Stimulated activated effector memory CD8-positive, alpha-beta T cell treated with anti-CD3 and anti-CD28 coated beads, Interleukin-12 subunit alpha, Interleukin-12 subunit beta, amount 100 ng/mL, for 72 hours (primary cell): ENCODE results near the gene ARMH2.

Experiments used
- ATAC-seq: fragments of 150-1000 bp; cut with Tn5 transposase; 2 replicates; pipeline ENCODE4 v1.10.0; 2021
- DNase-seq, 2 donors: peaks; one replicate each; pipeline ENCODE4 v3.0.0; 2021 to 2022; ENCODE audit warnings: low spot score in 2 of 2
- H3K27ac Mint-ChIP-seq: one replicate; pipeline ENCODE4 v1.8.0; 2022; ENCODE audit warnings: mild to moderate bottlenecking, mixed read lengths
- H3K36me3 Mint-ChIP-seq: one replicate; pipeline ENCODE4 v1.8.0; 2022; ENCODE audit warnings: mild to moderate bottlenecking, mixed read lengths
- H3K4me1 Mint-ChIP-seq: one replicate; pipeline ENCODE4 v1.8.0; 2022; ENCODE audit warnings: mixed read lengths
- H3K4me3 Mint-ChIP-seq: one replicate; pipeline ENCODE4 v1.8.0; 2022; ENCODE audit warnings: mild to moderate bottlenecking, mixed read lengths
- H3K9me3 Mint-ChIP-seq: one replicate; pipeline ENCODE4 v1.8.0; 2022; ENCODE audit warnings: mixed read lengths

The ARMH2 gene

DNA sequence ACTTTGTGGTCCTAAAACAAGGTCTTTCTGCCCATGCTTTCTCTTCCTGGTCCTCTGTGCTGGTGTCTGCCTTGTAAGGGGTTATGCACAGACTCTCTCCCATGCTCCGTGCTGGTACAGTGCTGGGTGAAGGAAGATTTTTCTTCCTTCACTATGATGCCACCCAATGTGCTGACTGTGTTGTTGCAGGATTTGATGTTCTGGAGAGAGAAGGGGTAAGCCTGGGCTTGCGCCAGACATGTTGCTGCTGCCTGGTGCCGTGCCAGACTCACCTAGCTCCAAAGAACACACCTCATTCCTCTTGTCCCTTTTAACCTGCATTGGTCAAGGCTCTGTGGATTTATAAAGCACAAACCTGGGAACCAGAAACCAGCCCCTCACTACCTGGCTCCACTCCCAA is 28.4 kb upstream of the ARMH2 start:
- no peak for ATAC-seq

DNA sequence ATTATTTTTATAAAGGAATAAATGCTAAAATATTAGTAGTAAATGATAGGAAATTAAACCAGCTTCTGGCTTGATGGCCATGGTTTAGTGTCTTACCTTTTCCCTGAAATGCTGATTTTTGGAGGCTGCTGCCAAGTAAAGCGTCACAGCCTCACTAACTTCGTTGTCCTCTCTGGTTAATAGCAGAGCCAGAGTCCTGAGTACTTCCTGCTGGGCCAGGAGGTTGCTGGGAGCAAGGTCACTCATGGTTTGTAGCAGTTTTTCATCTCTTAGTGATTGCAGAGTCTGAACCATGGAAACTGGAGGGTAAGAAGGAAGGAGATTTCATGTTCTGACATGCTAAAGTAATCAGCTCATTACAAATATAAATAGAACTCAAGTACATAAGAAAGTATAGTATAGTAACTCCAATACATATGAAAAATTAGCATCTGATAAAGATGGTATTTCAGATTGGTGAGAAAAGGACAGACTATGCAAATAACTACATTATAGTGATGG is 26.5 kb upstream of the ARMH2 start:
- Mint-ChIP-seq H3K27ac (peak overlapping the region; percentile 87), H3K36me3 (peaks cover 100% of the 10 kb centered on the region), H3K4me3 (no peak overlapping the region), H3K9me3 (no peaks in the 10 kb centered on the region), H3K4me1 (no peaks in the 10 kb centered on the region)
- no peak for DNase-seq
- ATAC-seq: no peak

More for the DNA sequence above, 28.4 kb upstream of the ARMH2 start:
- no peaks in the 10 kb centered on the region for H3K4me1 Mint-ChIP-seq
- H3K36me3 Mint-ChIP-seq: peaks cover 100% of the 10 kb centered on the region
- DNase-seq: no peak
- H3K27ac Mint-ChIP-seq: peak overlapping the region; percentile 87
- no peaks in the 10 kb centered on the region for H3K9me3 Mint-ChIP-seq
- H3K4me3 Mint-ChIP-seq: no peak overlapping the region

DNA sequence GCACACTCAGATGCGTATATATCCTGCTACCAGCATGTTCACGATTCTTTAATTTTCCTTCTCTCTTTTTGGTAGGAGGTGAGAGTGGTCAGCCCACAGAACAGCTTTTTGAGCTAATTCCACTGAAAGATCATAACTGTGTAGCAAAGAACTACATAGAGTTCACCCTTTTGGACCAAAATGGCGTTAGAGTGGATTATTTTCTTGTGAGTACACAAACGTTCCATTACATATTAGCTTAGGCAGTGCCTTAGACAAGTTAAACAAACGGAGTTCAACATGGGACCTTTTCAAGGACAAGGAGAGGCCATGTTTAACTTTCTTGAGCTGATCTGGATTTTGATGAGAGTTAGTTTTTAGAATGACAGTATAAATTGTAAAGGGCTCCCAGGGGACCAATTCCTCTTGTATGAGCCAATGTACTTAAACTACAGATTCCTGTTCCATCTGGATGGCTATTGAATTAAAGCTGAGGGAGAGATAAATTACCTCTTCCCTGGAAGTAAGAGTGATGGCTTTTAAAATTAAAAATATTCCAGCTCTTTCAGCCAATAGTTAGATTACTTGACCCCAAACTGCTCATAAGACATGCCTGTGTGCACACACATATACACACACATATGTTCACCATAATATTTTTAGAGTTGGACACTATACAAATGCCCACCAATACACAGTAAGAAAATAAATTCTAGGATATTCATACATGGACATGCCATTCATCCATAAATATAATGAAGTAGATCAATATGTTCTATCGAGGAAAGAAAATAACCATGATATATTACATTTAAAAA is 25.6 kb upstream of the ARMH2 start:
- Mint-ChIP-seq H3K27ac (peak overlapping the region; percentile 87), H3K4me1 (no peaks in the 10 kb centered on the region), H3K4me3 (no peak overlapping the region), H3K36me3 (peaks cover 100% of the 10 kb centered on the region), H3K9me3 (no peaks in the 10 kb centered on the region)
- ATAC-seq: no peak
- no peak for DNase-seq

DNA sequence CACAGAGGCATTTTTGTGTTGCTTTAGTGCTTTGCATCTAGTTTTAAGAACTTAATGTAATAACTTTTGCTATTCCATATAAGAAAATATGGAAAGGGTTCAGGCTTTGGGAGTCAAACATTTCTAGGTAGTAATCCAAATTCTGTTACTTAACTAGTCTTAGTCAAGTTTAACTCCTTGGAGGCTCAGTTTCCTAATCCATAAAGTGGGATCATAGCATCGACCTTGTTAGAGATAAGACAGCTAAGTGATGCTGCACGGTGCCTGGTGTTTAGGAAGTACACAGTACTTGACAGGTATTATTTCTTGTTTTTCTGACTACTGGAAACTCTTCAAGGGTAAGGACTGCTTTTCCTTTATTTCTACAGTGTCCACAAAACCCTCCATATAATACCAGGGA is 24.5 kb upstream of the ARMH2 start:
- no peaks in the 10 kb centered on the region for H3K9me3 Mint-ChIP-seq
- peaks cover 4% of the 10 kb centered on the region for H3K4me1 Mint-ChIP-seq
- no peak overlapping the region for H3K4me3 Mint-ChIP-seq
- no peak for DNase-seq
- H3K36me3 Mint-ChIP-seq: peaks cover 100% of the 10 kb centered on the region
- peak overlapping the region; percentile 87 for H3K27ac Mint-ChIP-seq
- no peak for ATAC-seq

DNA sequence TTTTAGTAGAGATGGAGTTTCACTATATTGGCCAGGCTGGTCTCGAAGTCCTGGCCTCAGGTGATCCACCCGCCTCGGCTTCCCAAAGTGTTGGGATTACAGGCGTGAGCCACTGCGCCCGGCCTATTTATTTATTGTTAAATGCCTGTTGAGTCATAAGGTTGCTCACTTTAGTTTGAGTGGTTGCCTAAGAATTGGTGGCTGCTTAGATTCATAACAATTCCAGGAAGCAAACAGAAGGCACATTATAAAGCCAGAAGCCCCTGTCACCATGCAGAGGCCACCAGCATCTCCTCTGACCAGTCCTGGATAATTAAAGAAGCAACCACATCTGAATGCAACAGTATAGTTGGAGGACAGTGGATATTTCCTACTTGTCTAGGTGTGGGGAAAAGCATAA is 24.0 kb upstream of the ARMH2 start:
- Mint-ChIP-seq H3K27ac (peak overlapping the region; percentile 87), H3K36me3 (peaks cover 100% of the 10 kb centered on the region), H3K4me1 (peaks cover 4% of the 10 kb centered on the region), H3K4me3 (no peak overlapping the region), H3K9me3 (no peaks in the 10 kb centered on the region)
- ATAC-seq (no peak), DNase-seq (no peak)

DNA sequence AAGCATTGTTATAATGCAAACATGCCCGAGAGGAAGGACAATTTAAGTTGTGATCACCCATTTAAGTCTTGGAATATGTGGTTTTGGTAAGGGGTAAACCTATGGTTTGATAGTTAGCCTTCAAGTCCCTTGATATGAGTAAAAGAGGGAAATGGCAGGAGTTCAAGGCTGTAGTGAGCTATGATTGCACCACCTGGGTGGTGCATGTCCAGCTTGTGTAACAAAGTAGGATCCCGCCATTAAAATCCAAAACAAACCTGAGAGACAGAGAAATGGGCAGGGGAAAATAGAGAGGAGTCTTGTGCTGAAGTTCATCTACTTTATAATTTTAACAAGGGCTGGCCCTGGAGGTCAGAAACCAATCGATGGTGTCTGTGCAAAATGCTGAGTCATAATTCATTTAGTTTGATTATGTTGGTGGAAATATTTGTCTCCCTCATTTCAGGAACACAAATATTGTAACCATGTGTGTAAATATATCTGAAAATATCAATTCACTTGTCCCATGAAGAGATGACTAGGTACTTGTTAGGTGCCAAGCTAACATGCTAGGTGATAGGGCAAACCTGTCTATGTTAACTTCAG is 23.2 kb upstream of the ARMH2 start:
- Mint-ChIP-seq H3K9me3 (no peaks in the 10 kb centered on the region), H3K4me1 (peaks cover 4% of the 10 kb centered on the region), H3K27ac (peak overlapping the region; percentile 89), H3K36me3 (peaks cover 96% of the 10 kb centered on the region), H3K4me3 (no peak overlapping the region)
- DNase-seq (no peak), ATAC-seq (no peak)

DNA sequence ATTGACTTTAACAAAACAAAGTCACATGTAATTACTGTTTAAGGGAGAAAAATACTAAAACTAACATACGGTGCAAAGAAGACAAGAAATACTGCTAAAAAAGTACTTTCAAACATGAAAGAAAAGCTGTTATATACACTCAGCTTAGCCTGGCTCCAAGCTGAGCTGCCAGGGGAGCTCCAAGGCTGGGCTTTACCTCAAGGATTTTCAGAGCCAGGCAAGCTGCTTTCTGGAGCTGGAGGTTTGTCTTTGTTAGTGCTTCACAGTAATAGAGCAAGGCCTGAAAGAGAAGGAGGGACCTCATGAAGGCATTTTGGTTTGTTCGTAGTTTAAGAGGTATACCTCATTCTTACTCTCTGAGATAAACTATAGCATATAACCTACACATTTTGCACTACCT is 19.6 kb upstream of the ARMH2 start:
- H3K36me3 Mint-ChIP-seq: peaks cover 60% of the 10 kb centered on the region

DNA sequence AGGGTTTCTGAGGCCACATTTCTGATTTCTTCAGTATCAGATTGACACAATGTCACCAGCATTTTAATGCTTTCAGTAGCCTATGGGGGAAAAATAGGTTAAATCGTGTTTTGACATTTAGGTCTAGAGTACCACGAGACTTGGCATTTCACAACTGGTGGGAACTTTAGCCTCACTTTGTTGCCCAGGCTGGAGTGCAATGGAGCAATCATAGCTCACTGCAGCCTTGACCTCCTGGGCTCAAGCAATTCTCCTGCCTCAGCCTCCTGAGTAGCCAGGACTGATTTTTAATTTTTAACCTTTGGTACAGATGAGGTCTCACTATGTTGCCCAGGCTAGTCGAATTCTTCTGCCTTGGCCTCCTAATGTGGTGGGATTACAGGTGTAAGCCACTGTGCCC is 11.0 kb upstream of the ARMH2 start:
- peaks cover 69% of the 10 kb centered on the region for H3K36me3 Mint-ChIP-seq
- no peak for ATAC-seq
- no peak for DNase-seq
- peak overlapping the region; percentile 74 for H3K27ac Mint-ChIP-seq
- no peaks in the 10 kb centered on the region for H3K4me1 Mint-ChIP-seq
- no peaks in the 10 kb centered on the region for H3K9me3 Mint-ChIP-seq
- H3K4me3 Mint-ChIP-seq: no peak overlapping the region

More for the DNA sequence above, 19.6 kb upstream of the ARMH2 start:
- Mint-ChIP-seq H3K27ac (peak overlapping the region; percentile 2), H3K4me1 (peaks cover 4% of the 10 kb centered on the region), H3K4me3 (no peak overlapping the region), H3K9me3 (no peaks in the 10 kb centered on the region)
- ATAC-seq (no peak), DNase-seq (no peak)

DNA sequence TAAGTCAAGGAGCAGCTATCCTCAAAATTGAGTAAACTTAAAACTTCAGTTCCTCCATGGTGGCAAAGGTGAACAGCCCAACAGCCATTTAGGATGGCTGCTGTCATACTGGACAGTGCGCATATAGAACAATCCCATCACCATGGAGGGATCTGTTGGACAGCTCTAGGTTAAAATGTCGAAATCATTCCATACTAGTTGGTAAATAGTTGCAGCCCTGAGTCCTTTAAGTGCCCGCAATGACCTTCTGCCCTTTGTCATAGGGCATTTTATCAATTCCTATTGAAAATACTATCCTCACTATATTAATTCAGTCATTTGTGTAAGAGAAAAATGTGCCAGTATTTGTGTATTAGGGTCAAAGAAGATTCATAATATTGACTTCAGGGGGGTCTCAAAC is 8.9 kb upstream of the ARMH2 start:
- no peak overlapping the region for H3K4me3 Mint-ChIP-seq
- DNase-seq: no peak
- no peaks in the 10 kb centered on the region for H3K4me1 Mint-ChIP-seq
- H3K36me3 Mint-ChIP-seq: peaks cover 90% of the 10 kb centered on the region
- H3K9me3 Mint-ChIP-seq: no peaks in the 10 kb centered on the region
- no peak for ATAC-seq
- no peak overlapping the region for H3K27ac Mint-ChIP-seq

DNA sequence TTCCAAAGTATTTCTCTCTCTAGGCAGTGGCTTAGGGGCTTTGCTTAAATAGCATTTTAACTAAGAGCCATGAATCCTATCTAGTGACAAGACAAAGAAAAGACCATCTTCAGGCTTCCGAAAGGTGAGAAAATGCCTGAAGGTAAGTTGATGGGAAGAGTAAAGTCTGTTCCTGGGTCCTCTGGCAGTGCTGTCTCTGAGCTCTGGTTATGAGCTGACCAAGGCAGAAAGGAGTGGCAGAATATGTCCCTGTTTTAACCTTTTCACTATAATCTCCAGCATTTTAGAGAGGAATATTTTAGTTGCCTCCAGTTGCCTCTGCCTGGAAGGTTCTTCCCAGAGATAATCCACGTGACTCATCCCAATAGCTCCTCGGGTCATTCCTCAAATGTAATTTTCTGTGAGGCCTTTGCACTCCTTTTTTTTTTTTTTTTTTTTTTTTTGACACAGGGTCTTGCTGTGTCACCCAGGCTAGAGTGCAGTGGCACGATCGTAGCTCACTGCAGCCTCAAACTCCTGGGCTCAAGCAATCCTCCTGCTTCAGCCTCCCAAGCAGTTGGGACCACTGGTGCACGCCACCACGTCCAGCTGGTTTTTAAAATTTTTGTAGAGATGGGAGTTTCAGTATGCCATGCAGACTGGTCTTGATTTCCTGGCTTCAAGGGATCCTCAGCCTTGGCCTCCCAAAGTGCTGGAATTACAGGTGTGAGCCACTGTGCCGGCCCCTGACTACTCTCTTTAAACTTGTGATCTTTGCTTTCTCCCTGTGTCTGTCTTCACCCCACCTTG is 3.7 kb upstream of the ARMH2 start:
- DNase-seq (no peak), ATAC-seq (no peak)
- peak overlapping the region; percentile 82 for H3K27ac Mint-ChIP-seq
- H3K4me3 Mint-ChIP-seq: no peak overlapping the region
- peaks cover 6% of the 10 kb centered on the region for H3K4me1 Mint-ChIP-seq
- H3K36me3 Mint-ChIP-seq: peaks cover 71% of the 10 kb centered on the region
- no peaks in the 10 kb centered on the region for H3K9me3 Mint-ChIP-seq

GRCh38 chr6:24799541-24799915 is 811 bp upstream of the ARMH2 start:
- Mint-ChIP-seq H3K36me3 (peaks cover 41% of the 10 kb centered on the region), H3K9me3 (no peaks in the 10 kb centered on the region), H3K4me1 (peaks cover 14% of the 10 kb centered on the region), H3K27ac (no peak overlapping the region), H3K4me3 (no peak overlapping the region)
- ATAC-seq: no peak
- DNase-seq: no peak

DNA sequence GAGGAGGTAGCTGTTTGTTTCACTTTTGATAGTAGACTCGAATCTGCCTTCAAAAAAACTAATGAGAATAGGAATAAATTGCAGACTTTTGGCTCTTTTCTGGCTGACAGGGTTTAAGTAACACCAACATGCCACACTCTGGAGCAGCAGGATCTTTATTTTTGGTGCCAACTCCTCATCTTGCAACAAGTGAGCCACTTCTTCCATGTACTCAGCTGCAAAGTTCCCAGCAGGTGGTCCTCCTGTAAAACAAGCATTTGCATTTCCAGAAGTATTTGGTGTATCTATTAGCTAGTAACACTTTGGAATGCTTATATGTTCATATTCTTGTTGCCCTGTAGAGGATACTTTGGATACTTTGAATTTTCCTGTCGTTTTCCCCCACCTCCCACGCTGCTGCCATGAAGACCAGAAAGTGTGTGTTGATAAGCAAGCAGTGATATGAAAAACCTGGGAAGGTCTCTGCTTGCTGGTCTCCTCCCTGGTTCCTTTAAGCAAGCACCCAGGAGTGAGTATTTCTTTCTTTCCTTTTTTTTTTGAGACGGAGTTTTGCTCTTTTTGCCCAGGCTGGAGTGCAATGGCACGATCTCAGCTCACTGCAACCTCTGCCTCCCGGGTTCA is 1.0 kb downstream of the ARMH2 start:
- Mint-ChIP-seq H3K36me3 (peaks cover 23% of the 10 kb centered on the region), H3K4me1 (peaks cover 14% of the 10 kb centered on the region), H3K27ac (no peak overlapping the region), H3K4me3 (no peak overlapping the region), H3K9me3 (no peaks in the 10 kb centered on the region)
- DNase-seq: no peak
- no peak for ATAC-seq

DNA sequence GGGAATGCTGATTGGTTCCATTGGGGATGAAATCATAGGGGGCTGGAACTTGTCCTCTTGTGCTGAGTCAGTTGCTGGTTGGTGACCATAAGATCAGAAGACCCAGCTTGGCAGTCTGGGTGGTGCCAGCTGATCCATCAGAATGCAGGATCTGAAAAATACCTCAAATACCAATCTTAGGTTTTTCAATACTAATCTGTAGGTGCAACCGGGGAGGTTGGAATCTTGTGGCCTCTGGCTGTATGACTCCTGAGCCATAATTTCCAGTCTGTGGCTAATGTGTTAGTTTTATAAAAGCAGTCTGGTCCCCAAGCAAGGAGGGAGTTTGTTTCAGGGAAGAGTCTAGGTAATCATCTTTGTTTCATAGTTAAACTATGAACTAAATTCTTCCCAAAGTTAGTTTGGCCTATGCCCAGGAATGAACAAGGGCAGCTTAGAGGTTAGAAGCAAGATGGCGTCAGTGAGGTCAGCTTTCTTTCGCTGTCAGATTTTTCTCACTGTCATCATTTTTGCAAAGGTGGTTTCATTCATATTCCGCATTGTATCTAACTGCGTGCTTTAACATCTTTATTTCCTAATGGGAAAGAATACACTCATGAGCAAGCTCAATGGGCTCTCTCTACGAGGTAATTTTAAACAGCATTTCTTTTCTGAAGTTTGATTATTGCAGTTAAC is 2.0 kb downstream of the ARMH2 start:
- H3K4me3 Mint-ChIP-seq: no peak overlapping the region
- no peak overlapping the region for H3K27ac Mint-ChIP-seq
- no peak for ATAC-seq
- DNase-seq: no peak
- peaks cover 14% of the 10 kb centered on the region for H3K36me3 Mint-ChIP-seq
- peaks cover 14% of the 10 kb centered on the region for H3K4me1 Mint-ChIP-seq
- no peaks in the 10 kb centered on the region for H3K9me3 Mint-ChIP-seq

DNA sequence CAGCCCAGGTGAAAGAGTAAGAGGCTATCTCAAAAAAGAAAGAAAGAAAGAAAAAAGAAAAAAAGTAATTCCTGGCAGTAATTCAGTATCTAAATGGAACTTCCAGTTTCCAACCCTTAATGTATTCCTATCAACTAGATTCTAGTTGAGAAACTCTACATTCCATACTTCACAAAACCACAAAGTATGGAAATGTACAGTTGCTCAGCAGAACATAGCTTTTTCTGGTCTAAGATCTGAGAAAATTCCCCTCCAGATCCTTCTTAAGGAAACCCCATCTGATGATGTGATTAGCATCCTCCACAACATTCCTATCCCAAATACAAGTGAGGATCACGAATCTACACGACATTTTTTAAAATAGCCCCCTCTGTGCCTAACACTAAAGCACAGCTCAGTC is 3.6 kb downstream of the ARMH2 start:
- ATAC-seq (no peak), DNase-seq (no peak)
- H3K4me3 Mint-ChIP-seq: no peak overlapping the region
- H3K27ac Mint-ChIP-seq: no peak overlapping the region
- no peaks in the 10 kb centered on the region for H3K9me3 Mint-ChIP-seq
- H3K4me1 Mint-ChIP-seq: peaks cover 14% of the 10 kb centered on the region
- no peaks in the 10 kb centered on the region for H3K36me3 Mint-ChIP-seq
